Esophagus muscularis mucosa (tissue), 4 donors: ENCODE measurements around the gene GBA2. TPM values are rescaled to one million over a fixed set of nuclear protein-coding genes. Genes with fewer than 3 reads are reported as not detected.

ENCODE experiments used
- DNase-seq: peaks from one replicate; pipeline ENCODE4 v3.0.0-alpha.2; 2017; ENCODE audit errors: extremely low spot score
- H3K27ac ChIP-seq, 4 donors: fragments of 200-600 bp; sonication (generic); replicated peaks in 1 of 4; 1 replicate in 3 of 4; 2 replicates in 1 of 4; pipeline ENCODE4 v1.5.1; 2016 to 2019; ENCODE audit warnings: mild to moderate bottlenecking in 1 of 4
- H3K27me3 ChIP-seq, 4 donors: fragments of 200-600 bp; sonication (generic); one replicate each; pipeline versions ENCODE4 v1.5.1 to v1.6.0; 2016 to 2019
- H3K36me3 ChIP-seq, 4 donors: fragments of 200-600 bp; sonication (generic); one replicate each; pipeline ENCODE4 v1.5.1; 2016 to 2019
- H3K4me1 ChIP-seq, 4 donors: fragments of 200-600 bp; sonication (generic); one replicate each; pipeline ENCODE4 v1.5.1; 2016 to 2019
- H3K4me3 ChIP-seq, 4 donors: fragments of 200-600 bp; sonication (generic); 1 replicate in 2 of 4; 2 replicates in 2 of 4; pipeline ENCODE4 v1.5.1; 2016 to 2019; ENCODE audit warnings: mild to moderate bottlenecking in 4 of 4, moderate library complexity in 1 of 4
- H3K9me3 ChIP-seq, 4 donors: fragments of 200-600 bp; sonication (generic); 1 replicate in 3 of 4; 2 replicates in 1 of 4; pipeline ENCODE4 v1.5.1; 2016 to 2019
- CTCF ChIP-seq, 3 experiments: fragments of 200-600 bp in 2 of 3; fragments of 450-650 bp in 1 of 3; sonication (generic) in 2 of 3; IDR thresholded peaks; one replicate each; pipeline ENCODE4 v1.5.1; 2017 to 2019; ENCODE audit warnings: antibody characterized with exemption in 3 of 3, mild to moderate bottlenecking in 2 of 3, moderate library complexity in 1 of 3
- EP300 ChIP-seq: sonication (generic); formaldehyde crosslinking; IDR thresholded peaks from one replicate; pipeline ENCODE4 v1.6.1; 2017; ENCODE audit warnings: antibody characterized with exemption
- POLR2A ChIP-seq: fragments of 450-650 bp; IDR thresholded peaks from one replicate; pipeline ENCODE4 v1.6.1; 2017; ENCODE audit warnings: antibody characterized with exemption, moderate library complexity, mild to moderate bottlenecking, low read depth
- POLR2AphosphoS5 ChIP-seq, 2 donors: sonication (generic); formaldehyde crosslinking; IDR thresholded peaks; one replicate each; pipeline ENCODE4 v1.6.1; 2017; ENCODE audit warnings: antibody characterized with exemption in 2 of 2
- WGBS: methylation state at CpG from one replicate; pipeline ENCODE4 v1.1.5; 2018; 5-methylcytosine and 5-hydroxymethylcytosine counted together
- intact Hi-C: fragments of 100-400 bp; cut with DNase I; formaldehyde crosslinking; loops from one replicate; pipeline ENCODE4 v1.15.1; 2023
- total RNA-seq, 4 donors: library from RNA; depleted of rRNA; stranded (reverse); fragments of >200 nt; gene quantifications; one replicate each; pipeline versions ENCODE4 v1.1.0 to v1.2.1, GENCODE V29; 2016

Gene GBA2
- total RNA-seq, 4 donors from 2014 or later = 44.0 to 67.8 (median 55.5) TPM

- peak overlapping the region; percentile 81 to 96 (median 86) for H3K4me3 ChIP-seq
- TF ChIP-seq EP300 (peak; percentile 71), POLR2AphosphoS5 (IDR thresholded peaks at IDR 0.05) (peak in 1 of 2 donors; percentile 90), CTCF (IDR thresholded peaks at IDR 0.05) (no peak), POLR2A (peak; percentile 87)
- H3K27me3 ChIP-seq = no peaks in the 10 kb centered on the region
- peaks cover 53 to 71% (median 69%) of the 10 kb centered on the region in 4 donors for H3K4me1 ChIP-seq
- H3K36me3 ChIP-seq = peaks cover 23 to 37% (median 28%) of the 10 kb centered on the region in 4 donors
- H3K27ac ChIP-seq = peak overlapping the region; percentile 97 to 99 (median 99)
- peak; percentile 96 for DNase-seq
- H3K9me3 ChIP-seq = no peaks in the 10 kb centered on the region
- intact Hi-C loops = loop anchor here (2.0 kb wide), 2 partner anchors 38 to 70 kb away; partner anchors contain the start of genes CCDC107 and RMRP
- WGBS = 8% methylated on average over 10 of the region's 10 CpGs
Observed at GRCh38 chr9:35728041-35728971, 20.7 kb downstream of the GBA2 start.

GRCh38 chr9:35727676-35728040 is 21.4 kb downstream of the GBA2 start:
- intact Hi-C loops = loop anchor here (2.0 kb wide), 2 partner anchors 37 to 69 kb away; partner anchors contain the start of genes CCDC107 and RMRP
- H3K4me3 ChIP-seq = peak overlapping the region; percentile 81 to 96 (median 86)
- peaks cover 30 to 44% (median 34%) of the 10 kb centered on the region in 4 donors for H3K36me3 ChIP-seq
- H3K4me1 ChIP-seq = peaks cover 49 to 66% (median 66%) of the 10 kb centered on the region in 4 donors
- peak overlapping the region; percentile 97 to 99 (median 99) for H3K27ac ChIP-seq
- no peaks in the 10 kb centered on the region for H3K9me3 ChIP-seq
- WGBS = 14% methylated on average over 5 of the region's 5 CpGs
- TF ChIP-seq POLR2A (no peak), EP300 (no peak), CTCF (IDR thresholded peaks at IDR 0.05) (no peak), POLR2AphosphoS5 (IDR thresholded peaks at IDR 0.05) (no peak)
- no peak for DNase-seq
- no peaks in the 10 kb centered on the region for H3K27me3 ChIP-seq

GRCh38 chr9:35726931-35727330 is 22.1 kb downstream of the GBA2 start:
- Histone ChIP-seq H3K9me3 (no peaks in the 10 kb centered on the region), H3K36me3 (peaks cover 37 to 51% (median 42%) of the 10 kb centered on the region in 4 donors), H3K27me3 (no peaks in the 10 kb centered on the region), H3K4me1 (peaks cover 49 to 68% (median 67%) of the 10 kb centered on the region in 4 donors), H3K4me3 (peak overlapping the region; percentile 81 to 96 (median 86)), H3K27ac (peak overlapping the region; percentile 97 to 99 (median 99))
- intact Hi-C loops = no loop called here
- TF ChIP-seq CTCF (IDR thresholded peaks at IDR 0.05) (peak; percentile 32 to 39 (median 37)), EP300 (no peak), POLR2A (no peak), POLR2AphosphoS5 (IDR thresholded peaks at IDR 0.05) (peak in 1 of 2 donors; percentile 73)
- WGBS = 13% methylated on average over 3 of the region's 3 CpGs
- no peak for DNase-seq

- no peaks in the 10 kb centered on the region for H3K27me3 ChIP-seq
- no peak for DNase-seq
- no peak for TF ChIP-seq POLR2A
- TF ChIP-seq CTCF (IDR thresholded peaks at IDR 0.05) = no peak
- TF ChIP-seq EP300 = no peak
- TF ChIP-seq POLR2AphosphoS5 (IDR thresholded peaks at IDR 0.05) = no peak
- H3K4me1 ChIP-seq = peaks cover 41 to 59% (median 58%) of the 10 kb centered on the region in 4 donors
- no peaks in the 10 kb centered on the region for H3K9me3 ChIP-seq
- H3K4me3 ChIP-seq = no peak overlapping the region
- intact Hi-C loops = no loop called here
- WGBS = 89% methylated on average over 11 of the region's 11 CpGs
- peak overlapping the region; percentile 97 to 99 (median 99) for H3K27ac ChIP-seq
- peaks cover 53 to 67% (median 57%) of the 10 kb centered on the region in 4 donors for H3K36me3 ChIP-seq
Observed at GRCh38 chr9:35725362-35725761, 23.7 kb downstream of the GBA2 start.
